Renal cortex interstitium (tissue), 11 donors: ENCODE measurements around the gene ST6GALNAC4. TPM values are rescaled to one million over a fixed set of nuclear protein-coding genes. Genes with fewer than 3 reads are reported as not detected.
"Not testable (repeated sequence)": the region's sequence is repeated elsewhere in the genome, so short reads cannot be mapped to it uniquely, and the experiment has no call there.

Source experiments
- DNase-seq, 11 donors: peaks; one replicate each; pipeline ENCODE4 v3.0.0-alpha.2; 2013; ENCODE audit warnings: low read depth in 9 of 11, low spot score in 4 of 11; ENCODE audit errors: extremely low read depth in 1 of 11
- polyA plus RNA-seq, 3 donors: library from polyadenylated mRNA; unstranded; fragments of 120-200 nt; gene quantifications; one replicate each; pipeline ENCODE4 v1.2.1, GENCODE V29; 2013; ENCODE audit not compliant: insufficient read length in 3 of 3

Gene ST6GALNAC4
- polyA plus RNA-seq, 3 donors: 9.8 to 16.3 (median 13.1) TPM

GRCh38 chr9:127878652-127879390 is 38.0 kb downstream of the ST6GALNAC4 start:
- DNase-seq: no peak

GRCh38 chr9:127878001-127878651 is 38.7 kb downstream of the ST6GALNAC4 start:
- no peak for DNase-seq

- peak in 3 of 11 donors; percentile 54 to 56 (median 54) for DNase-seq
These were observed 39.3 kb downstream of the ST6GALNAC4 start, which contains the start of gene AK1 for GRCh38 chr9:127877566-127877998. TSS of gene AK1 (minus strand) at chr9:127877675. CDS start at chr9:127874617, 3,058 bp downstream.

GRCh38 chr9:127876764-127877562 is 39.9 kb downstream of the ST6GALNAC4 start:
- no peak for DNase-seq

- no peak for DNase-seq
These were observed 40.6 kb downstream of the ST6GALNAC4 start for GRCh38 chr9:127876026-127876763.

- no peak for DNase-seq
These were observed 41.4 kb downstream of the ST6GALNAC4 start for GRCh38 chr9:127875306-127875966.

GRCh38 chr9:127874301-127875221 is 42.3 kb downstream of the ST6GALNAC4 start:
- no peak for DNase-seq

GRCh38 chr9:127873886-127874285 is 43.0 kb downstream of the ST6GALNAC4 start:
- no peak for DNase-seq

- DNase-seq: no peak
These were observed 43.6 kb downstream of the ST6GALNAC4 start for GRCh38 chr9:127873223-127873691.

- DNase-seq: no peak
These were observed 44.2 kb downstream of the ST6GALNAC4 start for GRCh38 chr9:127872369-127873222.

GRCh38 chr9:127871531-127871930 is 45.3 kb downstream of the ST6GALNAC4 start:
- DNase-seq: no peak

GRCh38 chr9:127870887-127871286 is 46.0 kb downstream of the ST6GALNAC4 start:
- DNase-seq: no peak

GRCh38 chr9:127870153-127870491 is 46.7 kb downstream of the ST6GALNAC4 start:
- not testable (repeated sequence) for DNase-seq

- peak in 8 of 11 donors; percentile 59 to 76 (median 69) for DNase-seq
These were observed 47.3 kb downstream of the ST6GALNAC4 start for GRCh38 chr9:127869310-127870152.

- DNase-seq: no peak
These were observed 48.5 kb downstream of the ST6GALNAC4 start for GRCh38 chr9:127868278-127868902.
